HEK293 (cell line): ENCODE data around the gene CDC37.
A peak's percentile ranks its signal among the peaks of the same experiment; 100 is the strongest.

Experiments
- HIC1 ChIP-seq: fragments of 450-650 bp; formaldehyde crosslinking; IDR thresholded peaks from 2 replicates; pipeline ENCODE4 v1.5.1; 2016; ENCODE audit warnings: missing biosample characterization, missing genetic modification characterization
- KLF1 ChIP-seq: fragments of 450-650 bp; formaldehyde crosslinking; IDR thresholded peaks from 2 replicates; pipeline ENCODE4 v1.5.1; 2016; ENCODE audit warnings: missing biosample characterization, missing genetic modification characterization
- KLF8 ChIP-seq: fragments of 450-650 bp; formaldehyde crosslinking; IDR thresholded peaks from 2 replicates; pipeline ENCODE4 v1.5.1; 2016; ENCODE audit warnings: missing biosample characterization, missing genetic modification characterization
- PRDM2 ChIP-seq: fragments of 450-650 bp; formaldehyde crosslinking; IDR thresholded peaks from 2 replicates; pipeline ENCODE4 v1.5.1; 2016; ENCODE audit warnings: missing biosample characterization, missing genetic modification characterization, borderline replicate concordance
- PRDM4 ChIP-seq: fragments of 450-650 bp; formaldehyde crosslinking; IDR thresholded peaks from 2 replicates; pipeline ENCODE4 v1.5.1; 2017; ENCODE audit warnings: missing biosample characterization, missing genetic modification characterization
- PRDM6 ChIP-seq: fragments of 450-650 bp; formaldehyde crosslinking; IDR thresholded peaks from 2 replicates; pipeline ENCODE4 v1.5.1; 2017; ENCODE audit warnings: missing biosample characterization, missing genetic modification characterization
- SALL2 ChIP-seq: fragments of 450-650 bp; formaldehyde crosslinking; IDR thresholded peaks from 2 replicates; pipeline ENCODE4 v1.5.0; 2017; ENCODE audit warnings: missing biosample characterization, mild to moderate bottlenecking, missing genetic modification characterization, borderline replicate concordance
- ZBTB6 ChIP-seq: fragments of 450-650 bp; formaldehyde crosslinking; IDR thresholded peaks from 2 replicates; pipeline ENCODE4 v1.5.1; 2017; ENCODE audit warnings: missing biosample characterization, missing genetic modification characterization
- ZNF132 ChIP-seq: fragments of 450-650 bp; formaldehyde crosslinking; IDR thresholded peaks from 2 replicates; pipeline ENCODE4 v1.5.1; 2017; ENCODE audit warnings: missing biosample characterization, missing genetic modification characterization, borderline replicate concordance
- ZNF157 ChIP-seq: fragments of 450-650 bp; formaldehyde crosslinking; IDR thresholded peaks from 2 replicates; pipeline ENCODE4 v1.5.1; 2016; ENCODE audit warnings: missing biosample characterization, missing genetic modification characterization
- ZNF266 ChIP-seq: fragments of 450-650 bp; formaldehyde crosslinking; IDR thresholded peaks from 2 replicates; pipeline ENCODE4 v1.5.1; 2016; ENCODE audit warnings: missing biosample characterization, missing genetic modification characterization, low read depth
- ZNF280D ChIP-seq: fragments of 450-650 bp; formaldehyde crosslinking; IDR thresholded peaks from 2 replicates; pipeline ENCODE4 v1.5.1; 2016; ENCODE audit warnings: missing biosample characterization, missing genetic modification characterization
- ZNF354C ChIP-seq: fragments of 450-650 bp; formaldehyde crosslinking; IDR thresholded peaks from 2 replicates; pipeline ENCODE4 v1.5.1; 2016; ENCODE audit warnings: missing biosample characterization, missing genetic modification characterization, low read depth, borderline replicate concordance
- ZNF391 ChIP-seq: fragments of 450-650 bp; formaldehyde crosslinking; IDR thresholded peaks from 2 replicates; pipeline ENCODE4 v1.5.1; 2016; ENCODE audit warnings: low read depth, missing biosample characterization, missing genetic modification characterization, borderline replicate concordance
- ZNF426 ChIP-seq: fragments of 450-650 bp; formaldehyde crosslinking; IDR thresholded peaks from 2 replicates; pipeline ENCODE4 v1.5.1; 2017; ENCODE audit warnings: missing biosample characterization, missing genetic modification characterization, mild to moderate bottlenecking, inconsistent platforms, moderate library complexity
- ZNF571 ChIP-seq: fragments of 450-650 bp; formaldehyde crosslinking; IDR thresholded peaks from 2 replicates; pipeline ENCODE4 v1.5.0; 2017; ENCODE audit warnings: missing biosample characterization, missing genetic modification characterization
- ZNF692 ChIP-seq: fragments of 450-650 bp; formaldehyde crosslinking; IDR thresholded peaks from 2 replicates; pipeline ENCODE4 v1.5.1; 2016; ENCODE audit warnings: missing biosample characterization, missing genetic modification characterization
- ZNF704 ChIP-seq: fragments of 450-650 bp; formaldehyde crosslinking; IDR thresholded peaks from 2 replicates; pipeline ENCODE4 v1.5.1; 2016; ENCODE audit warnings: missing biosample characterization, missing genetic modification characterization
- ZNF747 ChIP-seq: fragments of 450-650 bp; formaldehyde crosslinking; IDR thresholded peaks from 2 replicates; pipeline ENCODE4 v1.5.1; 2016; ENCODE audit warnings: missing biosample characterization, missing genetic modification characterization

Gene CDC37

GRCh38 chr19:10361569-10362011, 41.8 kb downstream of the CDC37 start (continued):
- no peak for TF ChIP-seq ZNF704 (tag by site-specific recombination)
- 0 out of 2 replicates have a peak, but pooled peaks have one; percentile 16 for TF ChIP-seq KLF8
- TF ChIP-seq ZNF747 (tag by site-specific recombination): no peak
- no peak for TF ChIP-seq ZNF157 (tag by site-specific recombination)
- no peak for TF ChIP-seq HIC1 (tag by site-specific recombination)
- TF ChIP-seq ZNF280D (tag by site-specific recombination): no peak
- TF ChIP-seq ZNF354C: no peak
- TF ChIP-seq ZNF391 (tag by site-specific recombination): no peak
- TF ChIP-seq PRDM4 (tag by site-specific recombination): no peak
- TF ChIP-seq ZNF571: no peak
- peak; percentile 81; the same call in 1 of the 2 replicates for TF ChIP-seq KLF1 (tag by site-specific recombination)
- no peak for TF ChIP-seq ZNF426
- TF ChIP-seq PRDM6: no peak
- no peak for TF ChIP-seq ZBTB6 (tag by site-specific recombination)
- 0 out of 2 replicates have a peak, but pooled peaks have one; percentile 6 for TF ChIP-seq ZNF692 (tag by site-specific recombination)
- no peak for TF ChIP-seq PRDM2 (tag by site-specific recombination)
- TF ChIP-seq ZNF132 (tag by site-specific recombination): no peak
- TF ChIP-seq ZNF266 (tag by site-specific recombination): no peak
- TF ChIP-seq SALL2: no peak
